ENCODE data around the gene SP5.
"Not testable (repeated sequence)": the region's sequence is repeated elsewhere in the genome, so short reads cannot be mapped to it uniquely, and the experiment has no call there.

Gene SP5

DNA sequence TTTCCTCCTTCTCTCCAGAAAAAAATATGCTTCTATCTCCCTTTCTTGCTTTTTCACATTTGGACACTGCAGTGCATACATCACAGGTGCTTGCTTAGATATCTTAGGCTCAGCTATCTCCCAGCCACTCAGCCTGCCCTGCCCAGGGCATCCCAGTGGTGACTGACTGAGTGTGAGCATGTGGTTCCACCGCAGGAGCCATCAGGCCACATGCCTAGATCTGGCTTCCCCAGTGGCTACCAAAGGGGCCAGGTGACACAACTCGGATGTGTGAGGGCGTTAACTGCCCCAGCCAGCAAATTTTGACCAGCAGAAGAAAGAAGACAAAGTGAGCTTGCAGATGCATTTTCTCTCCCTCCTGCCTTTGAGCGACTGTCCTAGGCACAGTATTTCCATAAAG lies 25.5 kb downstream of the SP5 start:
- DNase-seq, result no peak

DNA sequence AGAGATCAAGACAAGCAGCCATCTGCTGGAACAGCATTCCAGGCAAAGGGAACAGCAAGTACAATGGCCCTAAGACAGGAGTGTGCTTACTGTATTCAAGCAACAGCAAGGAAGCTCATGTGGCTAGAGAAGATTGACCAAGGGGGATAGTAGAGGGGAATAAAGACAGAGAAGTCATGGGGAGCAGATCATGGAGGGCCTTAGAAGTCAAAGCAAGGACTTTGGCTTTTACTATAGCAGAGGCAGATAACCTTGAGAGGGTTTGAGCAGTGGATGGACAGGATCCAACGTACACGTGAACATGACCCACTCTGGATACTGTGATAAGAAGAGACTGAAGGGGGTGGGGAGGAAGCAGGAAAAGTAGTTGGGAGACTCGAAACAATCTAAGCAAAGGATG lies 26.9 kb downstream of the SP5 start:
- DNase-seq, result no peak

DNA sequence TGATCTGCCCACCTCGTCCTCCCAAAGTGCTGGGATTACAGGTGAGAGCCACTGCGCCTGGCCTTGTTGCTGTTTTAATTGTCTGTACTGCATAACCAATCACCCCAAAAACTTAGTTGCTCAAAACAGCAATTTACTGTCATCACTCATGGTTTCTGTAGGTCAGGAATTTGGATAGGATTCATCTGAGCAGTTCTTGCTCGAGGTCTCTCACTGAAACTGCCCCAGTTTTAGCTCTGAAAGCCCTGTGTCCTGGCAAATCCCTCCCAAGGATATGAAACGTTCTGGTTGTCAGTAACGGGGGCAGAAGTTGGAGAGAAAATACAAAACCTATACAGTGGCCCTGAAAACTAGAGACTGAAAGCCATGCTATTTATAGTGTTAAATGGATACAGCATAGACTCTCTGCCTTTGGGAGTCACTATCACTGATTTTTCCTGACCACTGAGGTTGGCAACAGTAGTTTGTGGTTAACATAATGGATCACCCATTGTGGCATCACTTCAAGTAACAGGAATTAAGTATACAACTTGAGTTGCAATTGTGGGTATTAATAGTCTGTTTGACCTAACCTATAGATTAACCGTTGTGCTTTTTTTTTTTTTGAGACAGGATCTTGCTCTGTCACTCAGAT lies 27.9 kb downstream of the SP5 start:
- DNase-seq, result no peak

DNA sequence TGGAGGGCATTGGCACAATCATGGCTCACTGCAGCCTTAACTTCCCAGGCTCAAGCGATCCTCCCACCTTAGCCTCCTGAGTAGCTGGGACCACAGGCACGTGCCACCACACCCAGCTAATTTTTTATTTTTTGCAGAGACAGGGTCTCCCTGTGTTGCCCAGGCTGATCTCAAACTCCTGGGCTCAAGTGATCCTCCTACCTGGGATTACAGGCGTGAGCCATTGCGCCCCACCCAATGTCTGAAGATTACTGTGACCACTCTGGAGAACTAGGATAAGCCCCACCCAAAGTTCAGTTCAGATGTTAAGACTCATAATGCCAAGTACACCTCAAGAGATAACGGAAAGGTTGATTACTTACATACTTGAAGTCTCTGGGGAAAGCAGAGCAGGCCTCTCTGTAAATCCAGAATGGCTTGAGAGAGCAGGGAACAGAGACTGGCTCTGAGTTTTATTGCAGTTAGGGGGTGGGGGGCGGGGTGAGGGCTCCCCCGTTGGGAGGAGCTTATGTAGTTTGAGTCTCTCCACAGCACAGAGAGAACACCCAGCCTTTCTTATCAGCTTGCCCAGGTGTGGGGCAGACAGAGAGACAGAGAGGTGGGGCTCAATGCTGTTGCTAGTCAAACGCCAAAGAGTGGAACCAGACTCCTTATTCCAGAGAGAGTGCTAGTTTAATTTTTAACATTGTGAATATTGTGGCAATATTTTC lies 28.5 kb downstream of the SP5 start:
- DNase-seq, result no peak

DNA sequence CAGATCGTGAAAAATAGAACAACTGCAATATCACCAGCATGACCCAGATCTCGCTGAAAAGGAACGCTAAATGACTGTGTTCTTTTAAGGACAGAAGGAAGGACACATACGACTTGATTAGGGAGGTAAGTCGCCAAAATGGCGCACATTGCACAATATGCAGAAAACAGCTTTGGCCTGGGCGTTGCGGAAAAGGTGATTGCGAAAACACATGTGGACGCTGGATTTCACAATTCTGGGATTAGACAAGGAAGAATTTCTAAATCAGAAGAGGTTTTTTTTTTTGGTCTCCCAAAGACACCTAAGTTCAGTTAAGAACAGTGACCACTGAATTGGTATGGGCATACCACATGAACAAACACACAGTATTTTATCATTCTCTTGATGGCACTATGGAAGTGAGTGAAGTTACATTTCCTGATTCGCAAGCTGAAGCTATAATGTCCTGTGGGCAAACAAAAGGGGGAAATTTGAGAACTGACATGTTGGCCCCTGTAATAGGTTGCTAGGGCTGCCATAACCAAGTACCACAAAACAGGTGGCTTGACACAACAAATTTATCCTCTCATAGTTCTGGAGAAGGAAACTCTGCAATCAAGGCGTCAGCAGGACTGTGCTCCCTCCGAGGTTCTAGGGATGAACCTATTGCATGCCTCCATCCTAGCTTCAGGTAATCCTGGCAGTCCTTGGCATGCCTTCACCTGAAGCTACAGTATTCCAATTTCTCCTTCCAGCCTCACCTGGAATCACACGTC lies 29.3 kb downstream of the SP5 start:
- DNase-seq, result no peak

DNA sequence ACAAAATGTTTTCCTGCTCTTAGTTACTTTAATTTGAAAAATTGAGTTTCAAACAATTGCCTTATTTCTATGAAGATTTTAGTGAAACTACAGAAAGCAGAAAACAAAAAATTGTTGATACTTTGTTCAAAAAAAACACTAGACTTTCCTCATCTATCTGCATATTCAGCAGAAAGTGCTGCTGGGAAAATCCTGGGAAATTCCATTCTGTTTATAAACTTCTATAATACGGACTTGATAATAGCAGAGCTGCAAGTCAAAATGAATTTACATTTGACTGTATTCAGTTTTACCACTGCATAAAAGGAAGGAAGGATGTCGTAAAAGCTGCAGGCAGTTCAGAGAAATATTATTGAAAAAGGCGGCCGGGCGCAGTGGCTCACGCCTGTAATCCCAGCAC lies 30.2 kb downstream of the SP5 start:
- DNase-seq, result no peak

DNA sequence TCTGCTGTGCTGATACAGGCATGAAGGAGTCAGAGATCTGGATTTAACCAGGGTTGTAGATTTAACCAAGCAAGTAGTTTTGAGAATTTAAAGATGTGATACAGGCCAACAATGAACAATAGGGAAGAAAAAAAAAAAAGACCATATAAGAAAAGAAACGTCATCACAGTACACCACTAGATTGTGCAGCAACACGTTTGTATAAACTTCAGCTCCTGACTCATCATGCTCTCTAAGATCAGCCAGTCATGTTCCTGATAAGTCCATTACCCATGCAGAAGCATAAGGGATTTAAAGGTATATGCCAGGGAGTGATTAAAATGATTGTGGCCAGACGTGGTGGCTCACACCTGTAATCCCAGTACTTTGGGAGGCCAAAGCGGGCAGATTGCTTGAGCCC lies 32.8 kb downstream of the SP5 start:
- DNase-seq, result no peak

DNA sequence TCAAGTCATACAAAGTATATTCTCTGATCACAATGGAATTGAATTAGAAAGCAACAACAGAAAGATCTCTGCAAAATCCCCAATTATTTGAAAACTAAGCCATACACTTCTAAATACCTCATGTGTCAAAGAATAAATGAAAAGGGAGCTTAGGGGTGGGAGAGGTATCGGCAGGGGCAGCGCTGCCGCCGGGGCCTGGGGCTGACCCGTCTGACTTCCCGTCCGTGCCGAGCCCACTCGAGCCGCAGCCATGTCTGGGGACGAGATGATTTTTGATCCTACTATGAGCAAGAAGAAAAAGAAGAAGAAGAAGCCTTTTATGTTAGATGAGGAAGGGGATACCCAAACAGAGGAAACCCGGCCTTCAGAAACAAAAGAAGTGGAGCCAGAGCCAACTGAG lies 36.4 kb downstream of the SP5 start:
- DNase-seq, result not testable (repeated sequence)

DNA sequence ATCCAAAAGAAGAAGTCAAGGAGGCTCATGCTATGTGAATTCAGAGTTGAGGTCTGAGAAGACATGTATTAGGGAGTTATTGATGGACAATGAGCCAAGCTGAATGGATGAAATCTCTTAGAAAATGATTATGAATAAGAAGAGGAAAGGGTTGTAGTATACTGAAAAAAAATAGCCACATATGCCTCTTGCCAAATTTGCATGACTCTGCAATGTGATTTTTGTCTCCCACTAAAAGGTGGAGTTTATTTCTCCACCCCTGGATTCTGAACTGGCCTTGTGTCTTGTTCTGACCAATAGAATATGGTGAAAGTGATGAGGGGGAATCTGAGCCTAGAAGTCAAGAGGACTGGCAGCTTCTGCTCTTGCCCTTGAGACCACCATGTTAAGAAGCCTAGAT lies 46.4 kb downstream of the SP5 start:
- no peak for DNase-seq

DNA sequence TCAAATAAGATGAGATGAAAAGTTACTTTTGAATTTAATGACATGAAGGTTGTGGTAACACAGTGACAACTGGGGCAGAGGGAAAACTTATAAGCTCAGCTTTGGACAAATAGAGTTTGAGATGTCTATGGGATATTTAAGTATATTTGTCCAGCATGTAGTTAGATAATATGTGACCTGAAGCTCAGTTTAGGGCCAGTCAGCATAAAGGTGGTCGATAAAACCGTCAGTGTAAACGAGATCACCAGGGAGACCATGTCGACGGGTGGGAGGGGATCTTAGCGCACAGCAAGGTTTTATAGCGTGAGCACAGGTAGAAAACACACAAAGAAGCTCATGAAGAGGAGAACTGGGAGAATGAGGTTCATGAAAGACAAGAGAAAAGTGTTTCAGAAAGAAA lies 47.6 kb downstream of the SP5 start:
- no peak for DNase-seq

DNA sequence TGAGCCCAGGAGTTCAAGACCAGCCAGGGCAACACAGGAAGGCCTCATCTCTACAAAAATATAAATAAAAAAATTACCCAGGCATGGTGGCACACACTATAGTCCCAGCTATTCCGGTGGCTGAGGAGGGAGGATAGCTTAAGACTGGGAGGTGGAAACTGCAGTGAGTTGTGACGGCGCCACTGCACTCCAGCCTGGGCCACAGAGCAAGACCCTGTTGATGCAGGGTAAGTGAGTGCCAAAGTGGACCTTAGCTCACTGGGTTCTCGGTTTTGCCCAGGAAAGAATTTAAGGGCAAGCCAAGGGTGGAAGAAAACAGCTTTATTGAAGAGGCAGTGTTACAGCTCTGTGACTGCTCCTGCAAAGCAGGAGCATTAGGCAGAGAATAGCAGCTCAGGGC lies 48.1 kb downstream of the SP5 start:
- no peak for DNase-seq

DNA sequence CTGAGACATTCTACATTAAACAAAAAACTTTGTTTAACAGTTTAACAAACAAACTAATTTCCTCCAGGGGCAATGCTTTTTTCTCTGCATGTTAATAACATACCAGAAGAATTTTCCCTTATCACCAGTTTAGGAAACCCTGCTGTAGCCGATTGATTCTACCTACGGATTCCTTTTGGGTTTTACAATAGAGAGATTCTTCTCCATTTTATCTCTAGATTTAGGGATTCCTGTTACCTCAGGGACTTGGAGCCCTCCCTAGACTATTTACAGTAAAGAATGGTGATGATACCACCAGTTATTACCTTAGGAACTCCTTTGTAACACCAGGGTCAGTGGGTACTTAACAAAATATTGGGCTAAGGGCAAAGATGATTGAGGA lies 49.7 kb downstream of the SP5 start:
- DNase-seq, result no peak

DNA sequence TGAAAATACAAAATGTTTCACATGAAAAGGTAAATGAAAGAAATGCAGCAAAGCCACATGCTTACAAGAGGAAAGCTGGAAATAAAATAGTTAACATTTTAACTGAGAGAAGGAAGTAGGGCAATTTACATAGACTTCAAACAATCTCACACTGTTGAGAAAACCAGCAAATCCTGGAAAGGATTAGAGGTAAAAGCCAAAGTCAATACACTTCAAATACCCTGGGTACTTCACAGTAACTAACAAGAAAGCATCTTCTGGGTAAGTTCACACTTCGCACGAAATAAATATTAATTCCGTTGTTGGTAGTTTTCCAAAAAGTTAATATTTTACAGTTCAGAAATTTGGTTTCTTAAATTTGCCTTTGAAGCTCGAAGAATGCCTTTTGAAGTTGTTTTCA lies 51.6 kb downstream of the SP5 start:
- DNase-seq, result no peak

Measured in SIG-M5 (cell line).